OCI-LY1 (cell line): ENCODE results near the gene TTC28.

ENCODE experiments used
- H2AFZ ChIP-seq: fragments of 200-600 bp; sonication (generic), shearing (Covaris generic); 2 replicates; pipeline ENCODE4 v1.6.0; 2014; ENCODE audit warnings: antibody characterized with exemption, mild to moderate bottlenecking, low read length
- H3F3A ChIP-seq: fragments of 200-600 bp; sonication (generic), shearing (Covaris generic); 2 replicates; pipeline ENCODE4 v1.6.0; 2014; ENCODE audit warnings: mild to moderate bottlenecking, antibody characterized with exemption, low read length, moderate library complexity; ENCODE audit not compliant: insufficient read depth
- H3K27ac ChIP-seq: fragments of 200-600 bp; sonication (generic); 2 replicates; pipeline ENCODE4 v1.5.1; 2014; ENCODE audit warnings: low read length, mixed run types, mild to moderate bottlenecking, low read depth; ENCODE audit not compliant: poor library complexity, severe bottlenecking
- H3K27me3 ChIP-seq: fragments of 200-600 bp; sonication (generic); 2 replicates; pipeline ENCODE4 v1.6.0; 2014; ENCODE audit warnings: antibody characterized with exemption, mild to moderate bottlenecking, low read length, moderate library complexity; ENCODE audit not compliant: insufficient read depth
- H3K36me3 ChIP-seq: fragments of 200-600 bp; sonication (generic); 2 replicates; pipeline ENCODE4 v1.6.1; 2014; ENCODE audit warnings: mild to moderate bottlenecking, antibody characterized with exemption, low read length, moderate library complexity, mixed read lengths; ENCODE audit not compliant: insufficient read depth
- H3K4me1 ChIP-seq: fragments of 200-600 bp; sonication (generic); 2 replicates; pipeline ENCODE4 v1.5.1; 2014; ENCODE audit warnings: mild to moderate bottlenecking, low read length, moderate library complexity; ENCODE audit not compliant: insufficient read depth, severe bottlenecking
- H3K4me2 ChIP-seq: fragments of 200-600 bp; sonication (generic), shearing (Covaris generic); 2 replicates; pipeline ENCODE4 v1.6.1; 2014; ENCODE audit warnings: low read length
- H3K4me3 ChIP-seq: fragments of 200-600 bp; sonication (generic); 2 replicates; pipeline ENCODE4 v1.5.1; 2014; ENCODE audit warnings: low read length, low read depth, mild to moderate bottlenecking, mixed read lengths; ENCODE audit not compliant: poor library complexity, severe bottlenecking
- H3K79me2 ChIP-seq: fragments of 200-600 bp; shearing (Covaris generic); 2 replicates; pipeline ENCODE4 v1.6.1; 2016; ENCODE audit warnings: mixed run types, low read length, mixed read lengths; ENCODE audit not compliant: insufficient read depth
- H3K9ac ChIP-seq: fragments of 200-600 bp; sonication (generic), shearing (Covaris generic); 2 replicates; pipeline ENCODE4 v1.6.1; 2014; ENCODE audit warnings: mild to moderate bottlenecking, low read length, mixed read lengths
- H3K9me2 ChIP-seq: fragments of 200-600 bp; sonication (generic), shearing (Covaris generic); 2 replicates; pipeline ENCODE4 v1.6.1; 2014; ENCODE audit warnings: low read depth, mild to moderate bottlenecking, low read length, mixed read lengths
- H3K9me3 ChIP-seq: fragments of 200-600 bp; shearing (Covaris generic); 2 replicates; pipeline ENCODE4 v1.6.1; 2014; ENCODE audit warnings: low read length, mixed read lengths
- H4K20me1 ChIP-seq: fragments of 200-600 bp; sonication (generic), shearing (Covaris generic); 2 replicates; pipeline ENCODE4 v1.6.0; 2016; ENCODE audit warnings: mild to moderate bottlenecking, low read length; ENCODE audit not compliant: insufficient read depth
- CTCF ChIP-seq: fragments of 200-600 bp; sonication (generic), shearing (Covaris generic); IDR thresholded peaks from 2 replicates; pipeline ENCODE4 v1.5.1; 2017; ENCODE audit warnings: mild to moderate bottlenecking, antibody characterized with exemption, low read length, moderate library complexity, mixed read lengths
- EZH2 ChIP-seq: fragments of 200-600 bp; sonication (generic), shearing (Covaris generic); IDR thresholded peaks from 2 replicates; pipeline ENCODE4 v1.8.0; 2017; ENCODE audit warnings: borderline replicate concordance, mixed run types, mild to moderate bottlenecking, antibody characterized with exemption, low read length, moderate library complexity, mixed read lengths

Gene TTC28

GRCh38 chr22:27993201-27993635 is 686.4 kb downstream of the TTC28 start:
- no peaks in the 10 kb centered on the region for H3K9me3 ChIP-seq
- no peaks in the 10 kb centered on the region for H4K20me1 ChIP-seq
- no peak for TF ChIP-seq CTCF
- no peak for TF ChIP-seq EZH2
- H3K36me3 ChIP-seq, result no peaks in the 10 kb centered on the region
- peaks cover 31% of the 10 kb centered on the region for H3K4me1 ChIP-seq
- no peak overlapping the region for H3K4me2 ChIP-seq
- H3F3A ChIP-seq, result no peaks in the 10 kb centered on the region
- no peaks in the 10 kb centered on the region; the same call in 1 of the 2 replicates for H3K27me3 ChIP-seq
- H3K4me3 ChIP-seq, result no peak overlapping the region
- no peaks in the 10 kb centered on the region for H3K9me2 ChIP-seq
- no peak overlapping the region for H3K9ac ChIP-seq
- no peak overlapping the region for H2AFZ ChIP-seq
- no peak overlapping the region for H3K27ac ChIP-seq
- H3K79me2 ChIP-seq, result no peaks in the 10 kb centered on the region

GRCh38 chr22:27992294-27993165 is 687.1 kb downstream of the TTC28 start:
- Histone ChIP-seq H3K4me2 (peak overlapping the region; percentile 8; the same call in 1 of the 2 replicates), H3K9me2 (no peaks in the 10 kb centered on the region), H3K9me3 (no peaks in the 10 kb centered on the region), H3K9ac (no peak overlapping the region), H3K36me3 (no peaks in the 10 kb centered on the region), H2AFZ (no peak overlapping the region), H3K27ac (peak overlapping the region; percentile 51), H3K79me2 (no peaks in the 10 kb centered on the region), H3K4me1 (peaks cover 30% of the 10 kb centered on the region), H3K4me3 (no peak overlapping the region), H3K27me3 (no peaks in the 10 kb centered on the region; the same call in 1 of the 2 replicates), H3F3A (no peaks in the 10 kb centered on the region), H4K20me1 (no peaks in the 10 kb centered on the region)
- no peak for TF ChIP-seq EZH2
- TF ChIP-seq CTCF, result no peak

DNA sequence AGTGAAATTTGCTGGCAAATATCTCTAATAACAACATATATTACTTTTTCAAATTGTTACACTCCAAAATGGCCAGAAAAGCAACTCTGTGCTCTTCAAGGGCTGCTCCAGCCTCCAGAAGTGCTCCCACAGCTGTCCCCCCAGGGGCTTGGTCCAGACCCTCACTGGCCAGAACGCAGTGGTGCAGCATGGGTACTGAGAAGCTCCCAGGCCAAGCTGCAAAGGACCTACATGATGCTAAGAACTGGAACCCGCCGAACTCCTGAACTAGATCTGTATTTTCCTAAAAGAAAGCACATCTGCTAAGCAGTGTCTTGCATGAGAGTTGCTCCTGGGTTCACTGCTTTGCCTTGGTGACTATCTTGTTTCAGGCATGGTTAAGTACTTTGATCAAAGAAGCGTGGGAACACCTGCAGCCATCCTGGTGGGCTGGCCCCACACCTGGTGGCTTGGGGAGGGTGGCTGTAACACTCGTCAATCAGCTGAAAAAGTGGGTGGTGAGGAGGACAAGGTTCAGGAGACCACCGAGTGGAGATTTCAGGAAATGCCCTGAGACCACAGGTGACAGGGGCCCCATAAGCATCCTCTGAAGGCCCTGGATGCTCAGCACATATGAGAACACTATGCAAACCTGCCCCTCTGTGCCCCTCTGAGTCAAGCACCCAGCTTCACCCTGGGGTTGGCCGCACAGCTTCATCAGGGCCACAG is 687.9 kb downstream of the TTC28 start:
- H3K4me3 ChIP-seq, result no peak overlapping the region
- no peaks in the 10 kb centered on the region for H3K9me2 ChIP-seq
- H3K79me2 ChIP-seq, result no peaks in the 10 kb centered on the region
- TF ChIP-seq CTCF, result no peak
- TF ChIP-seq EZH2, result no peak
- H3F3A ChIP-seq, result no peaks in the 10 kb centered on the region
- no peaks in the 10 kb centered on the region for H4K20me1 ChIP-seq
- no peaks in the 10 kb centered on the region for H3K9me3 ChIP-seq
- H3K27me3 ChIP-seq, result no peaks in the 10 kb centered on the region; the same call in 1 of the 2 replicates
- no peak overlapping the region for H2AFZ ChIP-seq
- H3K36me3 ChIP-seq, result no peaks in the 10 kb centered on the region
- no peak overlapping the region for H3K9ac ChIP-seq
- peak overlapping the region; percentile 8; the same call in 1 of the 2 replicates for H3K4me2 ChIP-seq
- H3K4me1 ChIP-seq, result peaks cover 22% of the 10 kb centered on the region
- H3K27ac ChIP-seq, result peak overlapping the region; percentile 51
